HepG2 (cell line): ENCODE measurements around the gene BRD2. TPM values are rescaled to one million over a fixed set of nuclear protein-coding genes. Genes with fewer than 3 reads are reported as not detected.

Experiments
- HOXA3 ChIP-seq: sonication (generic); formaldehyde crosslinking; IDR thresholded peaks from 2 replicates; pipeline ENCODE4 v1.5.0; 2020; ENCODE audit warnings: missing genetic modification reagents
- KLF11 ChIP-seq: IDR thresholded peaks from 2 replicates; pipeline ENCODE4 v1.6.1; 2016; ENCODE audit warnings: missing compliant biosample characterization
- KMT2B ChIP-seq: IDR thresholded peaks from 2 replicates; pipeline ENCODE4 v1.6.1; 2016; ENCODE audit warnings: missing genetic modification reagents, missing compliant biosample characterization
- NAIF1 ChIP-seq: sonication (generic); formaldehyde crosslinking; IDR thresholded peaks from 2 replicates; pipeline ENCODE4 v1.5.0; 2020; ENCODE audit warnings: mild to moderate bottlenecking, missing genetic modification reagents, borderline replicate concordance
- NFE2 ChIP-seq: sonication (generic); formaldehyde crosslinking; IDR thresholded peaks from 2 replicates; pipeline ENCODE4 v1.4.0; 2020; ENCODE audit warnings: missing genetic modification reagents
- NFKBIZ ChIP-seq: IDR thresholded peaks from 2 replicates; pipeline ENCODE4 v1.6.1; 2018; ENCODE audit warnings: missing genetic modification reagents, missing compliant biosample characterization
- SMYD3 ChIP-seq: sonication (generic); formaldehyde crosslinking; IDR thresholded peaks from 2 replicates; pipeline ENCODE4 v1.8.1; 2023; ENCODE audit warnings: mild to moderate bottlenecking, missing genetic modification reagents
- STAT5B ChIP-seq: sonication (generic); formaldehyde crosslinking; IDR thresholded peaks from 2 replicates; pipeline ENCODE4 v1.4.0; 2020; ENCODE audit warnings: missing genetic modification reagents
- TGIF2 ChIP-seq: IDR thresholded peaks from 2 replicates; pipeline ENCODE4 v1.6.1; 2016; ENCODE audit warnings: control low read depth, missing compliant biosample characterization
- ZBTB38 ChIP-seq: sonication (generic); formaldehyde crosslinking; IDR thresholded peaks from 2 replicates; pipeline ENCODE4 v1.5.1; 2020; ENCODE audit warnings: mild to moderate bottlenecking, missing genetic modification reagents
- ZNF136 ChIP-seq: sonication (generic); formaldehyde crosslinking; IDR thresholded peaks from 2 replicates; pipeline ENCODE4 v1.8.1; 2022; ENCODE audit warnings: low read depth, mild to moderate bottlenecking, moderate library complexity, missing genetic modification reagents
- ZNF441 ChIP-seq: sonication (generic); formaldehyde crosslinking; IDR thresholded peaks from 2 replicates; pipeline ENCODE4 v1.7.0; 2021; ENCODE audit warnings: missing genetic modification reagents, borderline replicate concordance
- ZNF556 ChIP-seq: sonication (generic); formaldehyde crosslinking; IDR thresholded peaks from 2 replicates; pipeline ENCODE4 v1.4.0; 2020; ENCODE audit warnings: mild to moderate bottlenecking, missing genetic modification reagents, borderline replicate concordance
- ZNF777 ChIP-seq: sonication (generic); formaldehyde crosslinking; IDR thresholded peaks from 2 replicates; pipeline ENCODE4 v1.4.0; 2020; ENCODE audit warnings: missing genetic modification reagents
- ZNF816 ChIP-seq: sonication (generic); formaldehyde crosslinking; IDR thresholded peaks from 2 replicates; pipeline ENCODE4 v1.8.0; 2022; ENCODE audit warnings: missing genetic modification reagents, mild to moderate bottlenecking, borderline replicate concordance
- ZZZ3 ChIP-seq: sonication (generic); formaldehyde crosslinking; IDR thresholded peaks from 2 replicates; pipeline ENCODE4 v1.4.0; 2020; ENCODE audit warnings: missing genetic modification reagents, mild to moderate bottlenecking, borderline replicate concordance
- polyA plus RNA-seq, 8 experiments: library from polyadenylated mRNA; depleted of rRNA in 3 of 8; stranded (reverse) in 7 of 8; unstranded in 1 of 8; fragments of >200 nt; fragmentation: Illumina TruSeq in 4 of 8; extraction: Trizol in 4 of 8; gene quantifications; 2 replicates each; pipeline versions ENCODE4 v1.2.1 to v1.2.3, GENCODE V29; 2011 to 2016; ENCODE audit warnings: low read depth in 4 of 8, missing spikeins in 1 of 8, mixed read lengths in 1 of 8; ENCODE audit not compliant: insufficient read depth in 1 of 8
- total RNA-seq, 5 experiments: library from RNA; depleted of rRNA; stranded (reverse); fragments of >200 nt; fragmentation: Illumina TruSeq; extraction: Trizol; gene quantifications; 2 replicates each; pipeline ENCODE4 v1.2.3, GENCODE V29; 2016; ENCODE audit warnings: low read depth in 1 of 5
- TF ChIP-seq, protein P1 (sequence below): sonication (generic); formaldehyde crosslinking; IDR thresholded peaks from 2 replicates; pipeline ENCODE4 v1.5.1; 2020; ENCODE audit warnings: missing genetic modification reagents, mild to moderate bottlenecking, borderline replicate concordance
- TF ChIP-seq, protein P2 (sequence below): IDR thresholded peaks from 2 replicates; pipeline ENCODE4 v1.6.1; 2016; ENCODE audit warnings: low read depth
- TF ChIP-seq, protein P3 (sequence below): IDR thresholded peaks from 2 replicates; pipeline ENCODE4 v1.6.1; 2016; ENCODE audit warnings: control low read depth
- TF ChIP-seq, protein P4 (sequence below): sonication (generic); formaldehyde crosslinking; IDR thresholded peaks from 2 replicates; pipeline ENCODE4 v1.4.0; 2020; ENCODE audit warnings: mild to moderate bottlenecking, missing genetic modification reagents

Gene BRD2
- total and polyA plus RNA-seq, 2 of the 13 experiments (the other 11 are each of a cell fraction or from before 2014, with no cell fraction given): 143 to 202 TPM

DNA sequence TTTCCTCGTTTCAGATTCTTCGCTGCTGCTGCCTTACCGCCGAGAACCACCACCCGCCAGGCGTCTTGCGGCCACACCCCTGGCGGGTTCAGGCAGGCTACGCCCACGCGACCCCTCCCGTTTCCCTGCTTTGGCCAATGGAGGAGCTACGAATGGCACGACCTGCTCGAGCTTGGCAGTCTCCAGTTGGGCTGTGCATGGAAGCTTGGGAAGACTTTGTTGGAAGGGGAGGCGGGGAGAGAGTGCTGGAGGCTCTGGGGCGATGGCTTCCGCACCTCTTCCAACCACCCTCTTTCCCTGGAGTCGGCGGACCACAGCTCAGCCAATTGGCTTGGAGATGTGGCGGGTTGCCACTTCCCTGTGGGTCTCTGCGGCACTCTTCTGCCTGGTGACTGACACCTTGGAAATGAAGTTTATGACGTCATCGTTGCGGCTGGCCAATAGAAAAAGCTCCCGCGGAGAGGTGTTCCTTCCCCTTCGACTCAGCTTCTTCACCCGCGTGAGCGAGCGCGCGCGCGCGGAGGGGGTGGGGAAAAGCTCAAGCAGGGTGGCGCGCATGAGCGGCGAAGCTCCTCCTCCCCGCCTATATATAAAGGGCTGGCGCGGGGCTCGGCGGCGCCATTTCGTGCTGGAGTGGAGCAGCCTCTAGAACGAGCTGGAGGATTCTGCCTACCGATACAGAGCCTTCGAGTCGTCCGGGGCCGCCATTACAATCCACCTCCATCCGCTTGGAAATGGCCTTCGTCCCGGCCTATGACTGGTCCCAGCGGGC, 3.4 kb downstream of the BRD2 start (continued):
- peak; percentile 74 for TF ChIP-seq TGIF2 (CRISPR knock-in tag)
- TF ChIP-seq ZNF816 (CRISPR knock-in tag): peak; percentile 83
- peak; percentile 69; the same call in 1 of the 2 replicates for TF ChIP-seq ZNF441 (CRISPR knock-in tag)
- no peak for TF ChIP-seq KMT2B
- TF ChIP-seq, protein P1, sequence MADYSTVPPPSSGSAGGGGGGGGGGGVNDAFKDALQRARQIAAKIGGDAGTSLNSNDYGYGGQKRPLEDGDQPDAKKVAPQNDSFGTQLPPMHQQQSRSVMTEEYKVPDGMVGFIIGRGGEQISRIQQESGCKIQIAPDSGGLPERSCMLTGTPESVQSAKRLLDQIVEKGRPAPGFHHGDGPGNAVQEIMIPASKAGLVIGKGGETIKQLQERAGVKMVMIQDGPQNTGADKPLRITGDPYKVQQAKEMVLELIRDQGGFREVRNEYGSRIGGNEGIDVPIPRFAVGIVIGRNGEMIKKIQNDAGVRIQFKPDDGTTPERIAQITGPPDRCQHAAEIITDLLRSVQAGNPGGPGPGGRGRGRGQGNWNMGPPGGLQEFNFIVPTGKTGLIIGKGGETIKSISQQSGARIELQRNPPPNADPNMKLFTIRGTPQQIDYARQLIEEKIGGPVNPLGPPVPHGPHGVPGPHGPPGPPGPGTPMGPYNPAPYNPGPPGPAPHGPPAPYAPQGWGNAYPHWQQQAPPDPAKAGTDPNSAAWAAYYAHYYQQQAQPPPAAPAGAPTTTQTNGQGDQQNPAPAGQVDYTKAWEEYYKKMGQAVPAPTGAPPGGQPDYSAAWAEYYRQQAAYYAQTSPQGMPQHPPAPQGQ (CRISPR knock-in tag): no peak; the same call in 1 of the 2 replicates
- TF ChIP-seq, protein P2, sequence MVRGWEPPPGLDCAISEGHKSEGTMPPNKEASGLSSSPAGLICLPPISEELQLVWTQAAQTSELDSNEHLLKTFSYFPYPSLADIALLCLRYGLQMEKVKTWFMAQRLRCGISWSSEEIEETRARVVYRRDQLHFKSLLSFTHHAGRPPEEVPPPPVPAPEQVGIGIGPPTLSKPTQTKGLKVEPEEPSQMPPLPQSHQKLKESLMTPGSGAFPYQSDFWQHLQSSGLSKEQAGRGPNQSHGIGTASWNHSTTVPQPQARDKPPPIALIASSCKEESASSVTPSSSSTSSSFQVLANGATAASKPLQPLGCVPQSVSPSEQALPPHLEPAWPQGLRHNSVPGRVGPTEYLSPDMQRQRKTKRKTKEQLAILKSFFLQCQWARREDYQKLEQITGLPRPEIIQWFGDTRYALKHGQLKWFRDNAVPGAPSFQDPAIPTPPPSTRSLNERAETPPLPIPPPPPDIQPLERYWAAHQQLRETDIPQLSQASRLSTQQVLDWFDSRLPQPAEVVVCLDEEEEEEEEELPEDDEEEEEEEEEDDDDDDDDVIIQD: no peak; the same call in 1 of the 2 replicates
- TF ChIP-seq HOXA3 (CRISPR knock-in tag): peak; percentile 88
- TF ChIP-seq, protein P3, sequence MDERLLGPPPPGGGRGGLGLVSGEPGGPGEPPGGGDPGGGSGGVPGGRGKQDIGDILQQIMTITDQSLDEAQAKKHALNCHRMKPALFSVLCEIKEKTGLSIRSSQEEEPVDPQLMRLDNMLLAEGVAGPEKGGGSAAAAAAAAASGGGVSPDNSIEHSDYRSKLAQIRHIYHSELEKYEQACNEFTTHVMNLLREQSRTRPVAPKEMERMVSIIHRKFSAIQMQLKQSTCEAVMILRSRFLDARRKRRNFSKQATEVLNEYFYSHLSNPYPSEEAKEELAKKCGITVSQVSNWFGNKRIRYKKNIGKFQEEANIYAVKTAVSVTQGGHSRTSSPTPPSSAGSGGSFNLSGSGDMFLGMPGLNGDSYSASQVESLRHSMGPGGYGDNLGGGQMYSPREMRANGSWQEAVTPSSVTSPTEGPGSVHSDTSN: peak; percentile 53
- TF ChIP-seq KLF11: no peak; the same call in none of the 2 replicates
- TF ChIP-seq STAT5B: peak; percentile 24
- peak; percentile 83; the same call in 1 of the 2 replicates for TF ChIP-seq NFKBIZ (CRISPR knock-in tag)
- TF ChIP-seq ZBTB38 (CRISPR knock-in tag): peak; percentile 100
- TF ChIP-seq ZNF136 (CRISPR knock-in tag): peak; percentile 55; the same call in 1 of the 2 replicates
- TF ChIP-seq ZZZ3: peak; percentile 73; the same call in 1 of the 2 replicates
- TF ChIP-seq NAIF1: no peak; the same call in 1 of the 2 replicates
- TF ChIP-seq ZNF556 (CRISPR knock-in tag): peak; percentile 73; the same call in 1 of the 2 replicates
- TF ChIP-seq, protein P4, sequence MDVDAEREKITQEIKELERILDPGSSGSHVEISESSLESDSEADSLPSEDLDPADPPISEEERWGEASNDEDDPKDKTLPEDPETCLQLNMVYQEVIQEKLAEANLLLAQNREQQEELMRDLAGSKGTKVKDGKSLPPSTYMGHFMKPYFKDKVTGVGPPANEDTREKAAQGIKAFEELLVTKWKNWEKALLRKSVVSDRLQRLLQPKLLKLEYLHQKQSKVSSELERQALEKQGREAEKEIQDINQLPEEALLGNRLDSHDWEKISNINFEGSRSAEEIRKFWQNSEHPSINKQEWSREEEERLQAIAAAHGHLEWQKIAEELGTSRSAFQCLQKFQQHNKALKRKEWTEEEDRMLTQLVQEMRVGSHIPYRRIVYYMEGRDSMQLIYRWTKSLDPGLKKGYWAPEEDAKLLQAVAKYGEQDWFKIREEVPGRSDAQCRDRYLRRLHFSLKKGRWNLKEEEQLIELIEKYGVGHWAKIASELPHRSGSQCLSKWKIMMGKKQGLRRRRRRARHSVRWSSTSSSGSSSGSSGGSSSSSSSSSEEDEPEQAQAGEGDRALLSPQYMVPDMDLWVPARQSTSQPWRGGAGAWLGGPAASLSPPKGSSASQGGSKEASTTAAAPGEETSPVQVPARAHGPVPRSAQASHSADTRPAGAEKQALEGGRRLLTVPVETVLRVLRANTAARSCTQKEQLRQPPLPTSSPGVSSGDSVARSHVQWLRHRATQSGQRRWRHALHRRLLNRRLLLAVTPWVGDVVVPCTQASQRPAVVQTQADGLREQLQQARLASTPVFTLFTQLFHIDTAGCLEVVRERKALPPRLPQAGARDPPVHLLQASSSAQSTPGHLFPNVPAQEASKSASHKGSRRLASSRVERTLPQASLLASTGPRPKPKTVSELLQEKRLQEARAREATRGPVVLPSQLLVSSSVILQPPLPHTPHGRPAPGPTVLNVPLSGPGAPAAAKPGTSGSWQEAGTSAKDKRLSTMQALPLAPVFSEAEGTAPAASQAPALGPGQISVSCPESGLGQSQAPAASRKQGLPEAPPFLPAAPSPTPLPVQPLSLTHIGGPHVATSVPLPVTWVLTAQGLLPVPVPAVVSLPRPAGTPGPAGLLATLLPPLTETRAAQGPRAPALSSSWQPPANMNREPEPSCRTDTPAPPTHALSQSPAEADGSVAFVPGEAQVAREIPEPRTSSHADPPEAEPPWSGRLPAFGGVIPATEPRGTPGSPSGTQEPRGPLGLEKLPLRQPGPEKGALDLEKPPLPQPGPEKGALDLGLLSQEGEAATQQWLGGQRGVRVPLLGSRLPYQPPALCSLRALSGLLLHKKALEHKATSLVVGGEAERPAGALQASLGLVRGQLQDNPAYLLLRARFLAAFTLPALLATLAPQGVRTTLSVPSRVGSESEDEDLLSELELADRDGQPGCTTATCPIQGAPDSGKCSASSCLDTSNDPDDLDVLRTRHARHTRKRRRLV (CRISPR knock-in tag): 0 out of 2 replicates have a peak, but pooled peaks have one; percentile 43
- peak; percentile 52; the same call in 1 of the 2 replicates for TF ChIP-seq SMYD3 (CRISPR knock-in tag)
- TF ChIP-seq NFE2: no peak
- TF ChIP-seq ZNF777 (CRISPR knock-in tag): no peak
